IMR-90 (cell line): Measurements from ENCODE around the gene MISP3.

ENCODE experiments used
- FOS ChIP-seq: fragments of 150-350 bp; IDR thresholded peaks from 2 replicates; pipeline ENCODE4 v1.6.1; 2016; ENCODE audit warnings: low read depth, low read length
- MXI1 ChIP-seq: IDR thresholded peaks from 2 replicates; pipeline ENCODE4 v1.6.1; 2012; ENCODE audit warnings: low read depth, mild to moderate bottlenecking, low read length, moderate library complexity, borderline replicate concordance
- POLR2A ChIP-seq: IDR thresholded peaks from 2 replicates; pipeline ENCODE4 v1.6.1; 2012; ENCODE audit warnings: mild to moderate bottlenecking, low read depth, low read length
- RAD21 ChIP-seq: IDR thresholded peaks from 2 replicates; pipeline ENCODE4 v1.6.1; 2012; ENCODE audit warnings: low read length, improper control_type of control experiment
- TF ChIP-seq, protein P1 (sequence below): conservative IDR thresholded peaks from 2 replicates; pipeline ENCODE4 v1.5.1; 2012; ENCODE audit warnings: mild to moderate bottlenecking, low read depth, low read length, improper control_type of control experiment
- TF ChIP-seq, protein P2 (sequence below): fragments of 150-350 bp; IDR thresholded peaks from 2 replicates; pipeline ENCODE4 v1.6.1; 2017; ENCODE audit warnings: mild to moderate bottlenecking, antibody characterized with exemption, low read length, low read depth

DNA sequence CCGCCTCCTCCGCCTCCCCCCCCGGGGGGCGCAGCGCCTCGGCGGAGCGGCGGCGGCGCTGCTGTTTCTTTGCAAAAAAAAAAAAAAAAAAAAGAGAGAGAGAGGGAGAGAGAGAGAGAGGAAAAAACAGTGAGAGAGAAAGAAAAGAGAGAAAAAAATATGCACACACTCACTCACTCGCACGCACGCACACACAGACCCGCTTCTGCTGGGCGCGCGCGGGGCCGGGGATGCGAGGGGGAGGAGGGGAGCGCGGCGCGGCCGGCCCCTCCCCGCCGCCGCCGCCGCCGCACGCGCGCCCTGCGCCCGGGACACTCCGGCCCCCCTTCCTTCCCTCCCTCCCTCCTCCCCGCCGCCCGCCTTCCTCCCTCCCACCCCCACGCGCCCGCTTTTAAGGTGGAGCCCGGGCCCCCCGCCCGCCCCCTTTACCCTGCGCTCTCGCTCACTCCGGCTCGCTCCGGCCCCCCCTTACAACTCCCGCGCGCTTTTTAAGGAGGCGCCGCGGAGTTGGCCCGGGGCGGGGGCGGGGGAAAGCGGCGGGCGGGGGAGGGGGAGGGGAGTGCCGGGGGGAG lies 18.0 kb downstream of the MISP3 start, which contains the start of gene SAMD1:
- TF ChIP-seq, protein P1, sequence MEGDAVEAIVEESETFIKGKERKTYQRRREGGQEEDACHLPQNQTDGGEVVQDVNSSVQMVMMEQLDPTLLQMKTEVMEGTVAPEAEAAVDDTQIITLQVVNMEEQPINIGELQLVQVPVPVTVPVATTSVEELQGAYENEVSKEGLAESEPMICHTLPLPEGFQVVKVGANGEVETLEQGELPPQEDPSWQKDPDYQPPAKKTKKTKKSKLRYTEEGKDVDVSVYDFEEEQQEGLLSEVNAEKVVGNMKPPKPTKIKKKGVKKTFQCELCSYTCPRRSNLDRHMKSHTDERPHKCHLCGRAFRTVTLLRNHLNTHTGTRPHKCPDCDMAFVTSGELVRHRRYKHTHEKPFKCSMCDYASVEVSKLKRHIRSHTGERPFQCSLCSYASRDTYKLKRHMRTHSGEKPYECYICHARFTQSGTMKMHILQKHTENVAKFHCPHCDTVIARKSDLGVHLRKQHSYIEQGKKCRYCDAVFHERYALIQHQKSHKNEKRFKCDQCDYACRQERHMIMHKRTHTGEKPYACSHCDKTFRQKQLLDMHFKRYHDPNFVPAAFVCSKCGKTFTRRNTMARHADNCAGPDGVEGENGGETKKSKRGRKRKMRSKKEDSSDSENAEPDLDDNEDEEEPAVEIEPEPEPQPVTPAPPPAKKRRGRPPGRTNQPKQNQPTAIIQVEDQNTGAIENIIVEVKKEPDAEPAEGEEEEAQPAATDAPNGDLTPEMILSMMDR: no peak
- TF ChIP-seq POLR2A (no peak), FOS (no peak), MXI1 (no peak), RAD21 (no peak)
- TF ChIP-seq, protein P2, sequence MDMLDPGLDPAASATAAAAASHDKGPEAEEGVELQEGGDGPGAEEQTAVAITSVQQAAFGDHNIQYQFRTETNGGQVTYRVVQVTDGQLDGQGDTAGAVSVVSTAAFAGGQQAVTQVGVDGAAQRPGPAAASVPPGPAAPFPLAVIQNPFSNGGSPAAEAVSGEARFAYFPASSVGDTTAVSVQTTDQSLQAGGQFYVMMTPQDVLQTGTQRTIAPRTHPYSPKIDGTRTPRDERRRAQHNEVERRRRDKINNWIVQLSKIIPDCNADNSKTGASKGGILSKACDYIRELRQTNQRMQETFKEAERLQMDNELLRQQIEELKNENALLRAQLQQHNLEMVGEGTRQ: no peak
